ENCODE data around the gene FAM78B.

Gene FAM78B

GRCh38 chr1:166086113-166086883 lies 80.5 kb downstream of the FAM78B start:
- no peak overlapping the region for H3K27ac ChIP-seq
- no peak for TF ChIP-seq CTCF (conservative IDR thresholded peaks at IDR 0.05)

- H3K27ac ChIP-seq, result no peak overlapping the region
- no peak for TF ChIP-seq CTCF (conservative IDR thresholded peaks at IDR 0.05)
Observed at GRCh38 chr1:166084613-166085012, 82.2 kb downstream of the FAM78B start.

GRCh38 chr1:166083887-166084286 lies 82.9 kb downstream of the FAM78B start:
- TF ChIP-seq CTCF (conservative IDR thresholded peaks at IDR 0.05), result no peak
- H3K27ac ChIP-seq, result no peak overlapping the region

GRCh38 chr1:166082601-166083000 lies 84.2 kb downstream of the FAM78B start:
- H3K27ac ChIP-seq, result no peak overlapping the region
- no peak for TF ChIP-seq CTCF (conservative IDR thresholded peaks at IDR 0.05)

GRCh38 chr1:166080967-166081870 lies 85.6 kb downstream of the FAM78B start:
- no peak for TF ChIP-seq CTCF (conservative IDR thresholded peaks at IDR 0.05)
- no peak overlapping the region for H3K27ac ChIP-seq

DNA sequence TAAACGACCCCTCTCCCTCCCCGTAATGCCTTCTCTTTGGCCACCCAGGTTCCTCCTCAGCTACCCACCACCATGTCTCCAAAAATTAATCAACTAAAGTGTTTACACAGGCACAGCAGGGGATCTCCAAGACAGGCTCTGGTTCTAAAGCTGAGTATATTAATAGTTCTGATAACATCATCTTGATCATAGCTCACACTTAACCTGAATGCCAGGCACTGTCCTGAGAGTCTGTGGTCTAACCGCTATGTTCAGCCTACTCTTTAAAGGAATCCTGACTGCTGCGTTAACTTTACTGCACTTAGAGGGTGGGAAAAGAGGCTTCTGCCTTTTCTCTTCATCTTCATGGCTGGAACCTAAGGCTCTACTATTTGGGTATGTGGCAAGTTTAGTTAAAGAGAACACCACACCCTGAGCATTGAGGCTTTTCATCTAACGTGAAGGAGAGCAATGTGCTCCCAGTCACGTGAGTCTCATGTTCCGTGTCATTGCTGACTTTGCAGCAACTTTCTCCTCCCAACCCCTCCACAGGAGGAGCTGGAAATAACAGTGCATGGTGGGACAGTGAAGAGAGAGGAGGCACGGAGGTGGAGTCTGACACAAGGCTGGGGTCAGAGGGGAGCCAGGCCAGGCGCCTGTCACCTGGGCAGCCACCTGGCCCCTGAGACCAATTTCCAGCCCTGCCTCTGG lies 86.4 kb downstream of the FAM78B start:
- no peak overlapping the region for H3K27ac ChIP-seq
- no peak for TF ChIP-seq CTCF (conservative IDR thresholded peaks at IDR 0.05)

DNA sequence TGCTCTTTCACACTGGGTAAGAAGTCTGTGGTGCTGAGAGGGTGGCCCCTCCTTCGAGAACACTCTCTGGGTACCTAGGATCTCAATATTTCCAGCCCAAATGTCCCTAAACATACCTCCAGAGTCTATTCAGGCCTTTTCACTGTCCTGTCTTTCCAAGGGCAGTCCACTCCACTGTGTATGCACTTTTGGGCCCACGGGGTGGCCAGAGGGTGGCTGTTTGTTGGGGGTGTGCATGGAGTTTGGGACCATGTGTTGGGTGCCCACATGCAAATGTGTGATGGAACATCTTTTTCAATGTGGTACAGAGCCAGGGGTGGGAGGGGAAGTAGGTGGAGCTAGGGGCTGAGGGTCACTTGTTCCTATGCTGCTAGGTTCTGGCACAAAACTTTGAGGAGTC lies 87.5 kb downstream of the FAM78B start:
- no peak for TF ChIP-seq CTCF (conservative IDR thresholded peaks at IDR 0.05)
- no peak overlapping the region for H3K27ac ChIP-seq

Data from VCaP (cell line).